ENCODE data around the gene WDR20. TPM values are rescaled to one million over a fixed set of nuclear protein-coding genes. Genes with fewer than 3 reads are reported as not detected.
"Not testable (repeated sequence)": the region's sequence is repeated elsewhere in the genome, so short reads cannot be mapped to it uniquely, and the experiment has no call there.

The WDR20 gene
- total and polyA plus RNA-seq, 2 of the 8 experiments (the other 6 are each of a cell fraction or from before 2014, with no cell fraction given) = 11.2 to 26.7 TPM

GRCh38 chr14:102243795-102244194 is 104.1 kb downstream of the WDR20 start:
- H3K9ac ChIP-seq (replicated peaks in 1 of 4; ENCODE audit: extremely low read depth in 1 of 4, low read depth in 3 of 4, low read length in 3 of 4); DNase-seq (ENCODE audit: low read depth in 1 of 2, low spot score in 2 of 2): not testable (repeated sequence)

More at GRCh38 chr14:102243795-102244194, 104.1 kb downstream of the WDR20 start:
- H3K27ac ChIP-seq (ENCODE audit: low read depth, low read length); H4K5ac ChIP-seq (ENCODE audit: insufficient read length, low read depth, low read length); H4K20me1 ChIP-seq (replicated peaks in 1 of 2; ENCODE audit: control insufficient read depth in 1 of 2, insufficient read depth in 2 of 2, low read length in 2 of 2); H3K23ac ChIP-seq (ENCODE audit: insufficient read length); H3K4me2 ChIP-seq (ENCODE audit: insufficient read depth in 1 of 2, low read depth in 2 of 2, low read length in 2 of 2); H3K14ac ChIP-seq (ENCODE audit: insufficient read length); H2AK5ac ChIP-seq (ENCODE audit: low read depth, low read length); H3K56ac ChIP-seq (replicated peaks; ENCODE audit: insufficient read length, low read depth, low read length); H4K91ac ChIP-seq (replicated peaks; ENCODE audit: insufficient read length, low read length); H3K36me3 ChIP-seq (ENCODE audit: control insufficient read depth in 2 of 4, insufficient read depth in 4 of 4, low read length in 3 of 4); H3K9me3 ChIP-seq (ENCODE audit: insufficient read depth in 2 of 2, low read depth in 1 of 2, low read length in 1 of 2); H3K79me1 ChIP-seq (ENCODE audit: low read depth, low read length); H4K8ac ChIP-seq (ENCODE audit: extremely low read depth, insufficient read depth, low read length); H2BK15ac ChIP-seq (ENCODE audit: low read length); H2AFZ ChIP-seq (ENCODE audit: low read length); H3K4me3 ChIP-seq (ENCODE audit: extremely low read depth in 1 of 4, insufficient read depth in 2 of 4, low read depth in 3 of 4, low read length in 4 of 4); H2BK12ac ChIP-seq (ENCODE audit: low read depth, low read length); H3K4ac ChIP-seq (replicated peaks; ENCODE audit: insufficient read length, low read depth, low read length); H3K18ac ChIP-seq (ENCODE audit: extremely low read depth, low read length); H2BK5ac ChIP-seq (ENCODE audit: low read depth, low read length); H2BK120ac ChIP-seq (replicated peaks; ENCODE audit: low read depth, low read length); H3K23me2 ChIP-seq (ENCODE audit: low read depth, low read length); H2BK20ac ChIP-seq (ENCODE audit: low read length); POLR2A ChIA-PET (ENCODE audit: partially characterized antibody); H3K79me2 ChIP-seq (ENCODE audit: control insufficient read depth in 1 of 2, insufficient read depth in 2 of 2, low read length in 2 of 2); FAIRE-seq: not testable (repeated sequence)
- CTCF ChIA-PET (ENCODE audit: partially characterized antibody) = interaction anchor here (0.9 to 2.6 kb wide), 3 partner anchors 10 to 70 kb away, joined by 3 to 9 read pairs (median 9); no protein-coding TSS in a partner anchor
- WGBS, 2 experiments (ENCODE audit: extremely low coverage in 1 of 2, insufficient coverage in 1 of 2, insufficient read length in 1 of 2, insufficient replicate concordance in 2 of 2, low coverage in 1 of 2, low lambda C conversion rate in 2 of 2, missing lambda C conversion rate in 1 of 2) = 93% methylated on average over 4 of the region's 4 CpGs; no CpG with 5 or more reads in 1 of the 2 experiments
- Histone ChIP-seq H3K27me3 (replicated peaks in 1 of 4; ENCODE audit: control insufficient read depth in 3 of 4, extremely low read depth in 1 of 4, insufficient read depth in 3 of 4, low read length in 3 of 4) (peaks cover 3 to 18% (median 14%) of the 10 kb centered on the region in 4 experiments; a peak in 4 of 7 replicates), H3K4me1 (replicated peaks in 1 of 4; ENCODE audit: control insufficient read depth in 3 of 4, insufficient read depth in 4 of 4, low read length in 3 of 4) (peaks cover 3 to 12% (median 6%) of the 10 kb centered on the region in 4 experiments; a peak in 5 of 7 replicates)
